T-cell (primary cell): Measurements from ENCODE around the gene GSTT2B. TPM values are rescaled to one million over a fixed set of nuclear protein-coding genes. Genes with fewer than 3 reads are reported as not detected.
A peak's percentile ranks its signal among the peaks of the same experiment; 100 is the strongest.
"Not testable (repeated sequence)": the region's sequence is repeated elsewhere in the genome, so short reads cannot be mapped to it uniquely, and the experiment has no call there.

ENCODE experiments used
- ATAC-seq, 4 experiments: fragments of 200-7000 bp in 3 of 4; fragments of 150-1000 bp in 1 of 4; cut with Tn5 transposase; replicated peaks in 1 of 4; 1 replicate in 3 of 4; 2 replicates in 1 of 4; pipeline ENCODE4 v1.10.0; 2021; ENCODE audit warnings: moderate library complexity in 3 of 4, mild to moderate bottlenecking in 2 of 4, moderate number of reproducible peaks in 1 of 4
- CTCF ChIA-PET, 2 donors: fragments of 300-600 bp; sonication (Branson Sonifier 250); formaldehyde crosslinking; loops; one replicate each; lab custom pipeline; 2022; ENCODE audit warnings: antibody characterized with exemption in 2 of 2; lab: Charles Lee
- POLR2A ChIA-PET, 2 donors: fragments of 300-600 bp; sonication (Branson Sonifier 250); formaldehyde crosslinking; loops; one replicate each; lab custom pipeline; 2022; ENCODE audit warnings: antibody characterized with exemption in 2 of 2; lab: Charles Lee
- DNase-seq, 35 experiments: peaks; one replicate each; pipeline versions ENCODE4 v3.0.0 to v3.0.0-alpha.2; 2013 to 2023
- H3K27ac ChIP-seq: one replicate; pipeline ENCODE4 v1.5.1; 2013; ENCODE audit warnings: low read length
- H3K27me3 ChIP-seq, 2 experiments: replicated peaks in 1 of 2; 1 replicate in 1 of 2; 2 replicates in 1 of 2; pipeline versions ENCODE4 v1.6.1 to v1.7.0; 2013; ENCODE audit warnings: low read length in 1 of 2, mixed read lengths in 1 of 2; ENCODE audit not compliant: control insufficient read depth in 2 of 2, insufficient read depth in 2 of 2; ENCODE audit errors: extremely low read depth in 1 of 2
- H3K36me3 ChIP-seq, 2 donors: 1 replicate in 1 of 2; 2 replicates in 1 of 2; pipeline versions ENCODE4 v1.6.1 to v1.7.0; 2013; ENCODE audit warnings: low read length in 1 of 2; ENCODE audit not compliant: control insufficient read depth in 2 of 2, insufficient read depth in 1 of 2; ENCODE audit errors: extremely low read depth in 1 of 2
- H3K4me1 ChIP-seq, 2 experiments: 1 replicate in 1 of 2; 2 replicates in 1 of 2; pipeline versions ENCODE4 v1.6.1 to v1.7.0; 2013; ENCODE audit warnings: low read length in 2 of 2, mixed read lengths in 1 of 2; ENCODE audit not compliant: insufficient read depth in 2 of 2, control insufficient read depth in 1 of 2; ENCODE audit errors: extremely low read depth in 1 of 2
- H3K4me3 ChIP-seq, 2 donors: 1 replicate in 1 of 2; 2 replicates in 1 of 2; pipeline versions ENCODE4 v1.5.1 to v1.7.0; 2013; ENCODE audit warnings: mild to moderate bottlenecking in 2 of 2, low read length in 1 of 2, moderate library complexity in 1 of 2; ENCODE audit not compliant: control insufficient read depth in 1 of 2; ENCODE audit errors: extremely low read depth in 1 of 2
- H3K9me3 ChIP-seq: 2 replicates; pipeline ENCODE4 v1.7.0; 2013
- H3K27ac Mint-ChIP-seq, 2 donors: one replicate each; pipeline ENCODE4 v1.8.0; 2020 to 2021; ENCODE audit warnings: mild to moderate bottlenecking in 2 of 2, mixed read lengths in 2 of 2
- H3K27me3 Mint-ChIP-seq, 2 donors: one replicate each; pipeline ENCODE4 v1.8.0; 2021 to 2022; ENCODE audit warnings: mixed read lengths in 2 of 2
- H3K36me3 Mint-ChIP-seq: one replicate; pipeline ENCODE4 v1.8.0; 2021; ENCODE audit warnings: mixed read lengths
- H3K4me1 Mint-ChIP-seq, 3 donors: one replicate each; pipeline ENCODE4 v1.8.0; 2020 to 2022; ENCODE audit warnings: mixed read lengths in 3 of 3, mild to moderate bottlenecking in 1 of 3
- H3K4me3 Mint-ChIP-seq, 3 donors: one replicate each; pipeline ENCODE4 v1.8.0; 2020 to 2022; ENCODE audit warnings: mild to moderate bottlenecking in 3 of 3, mixed read lengths in 3 of 3, moderate library complexity in 3 of 3
- H3K9me3 Mint-ChIP-seq, 3 donors: one replicate each; pipeline ENCODE4 v1.8.0; 2020 to 2022; ENCODE audit warnings: mixed read lengths in 3 of 3
- WGBS: methylation state at CpG from one replicate; pipeline ENCODE4 v1.1.5; 2013; ENCODE audit warnings: missing lambda C conversion rate; ENCODE audit not compliant: insufficient coverage; 5-methylcytosine and 5-hydroxymethylcytosine counted together
- total RNA-seq, 35 experiments: library from RNA in 6 of 35; stranded (reverse) in 6 of 35; fragments of 120-200 nt in 1 of 35; gene quantifications; one replicate each; pipeline versions ENCODE4 v1.2.1 to v1.2.4 and lab custom pipeline; 2013 to 2026

Gene GSTT2B
- total RNA-seq, 5 donors from 2014 or later (not counting 1 experiment from before 2014, with no cell fraction given) = not detected

- CTCF ChIA-PET = not testable (repeated sequence)
Observed at GRCh38 chr22:23940166-23940565, 20.8 kb downstream of the GSTT2B start.

GRCh38 chr22:23939017-23939357 is 22.0 kb downstream of the GSTT2B start:
- no peak for DNase-seq
- Mint-ChIP-seq H3K36me3 (no peaks in the 10 kb centered on the region), H3K9me3 (no peaks in the 10 kb centered on the region), H3K4me3 (no peak overlapping the region), H3K4me1 (peaks cover 0 to 4% (median 0%) of the 10 kb centered on the region in 3 donors), H3K27ac (no peak overlapping the region), H3K27me3 (peaks cover 3 to 4% of the 10 kb centered on the region in 2 donors)
- ATAC-seq = no peak
- CTCF ChIA-PET = no interaction called here
- H3K27me3 ChIP-seq = peaks cover 0 to 2% of the 10 kb centered on the region in 2 experiments
- no peak overlapping the region for H3K27ac ChIP-seq
- H3K4me3 ChIP-seq = no peak overlapping the region
- H3K9me3 ChIP-seq = no peaks in the 10 kb centered on the region
- no peaks in the 10 kb centered on the region for H3K36me3 ChIP-seq
- POLR2A ChIA-PET = no interaction called here
- H3K4me1 ChIP-seq = no peaks in the 10 kb centered on the region
- WGBS = 48% methylated on average over 3 of the region's 3 CpGs

More at GRCh38 chr22:23940166-23940565, 20.8 kb downstream of the GSTT2B start:
- H3K27me3 ChIP-seq, H3K27ac ChIP-seq, H3K4me1 ChIP-seq, H3K9me3 Mint-ChIP-seq, H3K4me1 Mint-ChIP-seq, H3K9me3 ChIP-seq, H3K4me3 ChIP-seq, H3K4me3 Mint-ChIP-seq, H3K36me3 Mint-ChIP-seq, H3K27me3 Mint-ChIP-seq, H3K36me3 ChIP-seq, H3K27ac Mint-ChIP-seq, DNase-seq, POLR2A ChIA-PET, ATAC-seq: not testable (repeated sequence)
- WGBS = no CpG with 5 or more reads among the region's 14 CpGs

DNA sequence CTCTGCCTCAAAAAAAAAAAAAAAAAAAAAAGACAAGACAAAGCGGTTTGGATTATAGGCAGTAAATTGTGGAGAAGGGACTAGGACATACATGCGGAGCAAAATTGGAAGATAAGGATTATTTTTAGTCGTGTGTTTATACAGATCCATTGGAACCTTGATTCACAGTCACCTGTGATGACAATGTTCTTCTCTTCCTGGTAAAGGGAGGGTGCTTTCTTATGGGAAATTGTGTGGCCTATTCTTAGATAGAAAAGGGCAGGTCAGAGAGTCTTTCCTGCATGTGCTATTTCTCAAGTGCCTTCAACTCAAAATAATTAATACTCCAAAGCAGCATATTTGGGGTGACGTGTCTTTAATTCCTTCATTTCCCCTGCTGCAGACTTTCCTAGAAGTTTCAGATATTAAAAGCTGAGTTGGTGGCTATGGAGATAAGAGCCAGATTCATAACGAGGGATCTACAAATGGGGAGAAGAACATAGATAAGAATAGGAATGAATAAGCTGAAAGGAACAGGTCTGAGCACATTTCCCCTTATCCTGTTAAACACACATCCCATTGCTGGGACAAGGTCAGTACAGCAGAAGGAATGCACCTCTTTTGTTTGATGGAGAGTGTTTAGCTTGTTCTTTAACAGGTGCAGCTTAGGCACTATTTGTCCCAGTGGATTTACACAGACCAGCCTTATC is 22.5 kb downstream of the GSTT2B start:
- Histone ChIP-seq H3K9me3 (no peaks in the 10 kb centered on the region), H3K27ac (no peak overlapping the region), H3K36me3 (no peaks in the 10 kb centered on the region), H3K4me1 (no peaks in the 10 kb centered on the region), H3K4me3 (no peak overlapping the region), H3K27me3 (peaks cover 0 to 2% of the 10 kb centered on the region in 2 experiments)
- ATAC-seq (no peak), DNase-seq (no peak)
- 96% methylated on average over 3 of the region's 5 CpGs for WGBS
- no peak overlapping the region for H3K4me3 Mint-ChIP-seq
- H3K4me1 Mint-ChIP-seq = peaks cover 0 to 4% (median 0%) of the 10 kb centered on the region in 3 donors
- POLR2A ChIA-PET = no interaction called here
- H3K9me3 Mint-ChIP-seq = no peaks in the 10 kb centered on the region
- H3K36me3 Mint-ChIP-seq = no peaks in the 10 kb centered on the region
- no peak overlapping the region for H3K27ac Mint-ChIP-seq
- CTCF ChIA-PET = no interaction called here
- peaks cover 3 to 4% of the 10 kb centered on the region in 2 donors for H3K27me3 Mint-ChIP-seq

- peaks cover 0 to 47% of the 10 kb centered on the region in 2 donors for H3K36me3 ChIP-seq
- peaks cover 12 to 16% of the 10 kb centered on the region in 2 donors for H3K27me3 Mint-ChIP-seq
- no peak overlapping the region for H3K4me3 Mint-ChIP-seq
- no peak for DNase-seq
- no peak overlapping the region for H3K27ac Mint-ChIP-seq
- no peaks in the 10 kb centered on the region for H3K4me1 ChIP-seq
- POLR2A ChIA-PET = no interaction called here
- H3K36me3 Mint-ChIP-seq = no peaks in the 10 kb centered on the region
- H3K9me3 Mint-ChIP-seq = peaks cover 7 to 14% (median 11%) of the 10 kb centered on the region in 3 donors
- no peak overlapping the region for H3K27ac ChIP-seq
- CTCF ChIA-PET = no interaction called here
- ATAC-seq = no peak
- no peak overlapping the region for H3K4me3 ChIP-seq
- H3K27me3 ChIP-seq = peaks cover 0 to 18% of the 10 kb centered on the region in 2 experiments
- peaks cover 2% of the 10 kb centered on the region for H3K9me3 ChIP-seq
- H3K4me1 Mint-ChIP-seq = peaks cover 0 to 2% (median 0%) of the 10 kb centered on the region in 3 donors
- WGBS = 81% methylated on average over 10 of the region's 14 CpGs
Observed at GRCh38 chr22:23926561-23926960, 34.4 kb downstream of the GSTT2B start.

DNA sequence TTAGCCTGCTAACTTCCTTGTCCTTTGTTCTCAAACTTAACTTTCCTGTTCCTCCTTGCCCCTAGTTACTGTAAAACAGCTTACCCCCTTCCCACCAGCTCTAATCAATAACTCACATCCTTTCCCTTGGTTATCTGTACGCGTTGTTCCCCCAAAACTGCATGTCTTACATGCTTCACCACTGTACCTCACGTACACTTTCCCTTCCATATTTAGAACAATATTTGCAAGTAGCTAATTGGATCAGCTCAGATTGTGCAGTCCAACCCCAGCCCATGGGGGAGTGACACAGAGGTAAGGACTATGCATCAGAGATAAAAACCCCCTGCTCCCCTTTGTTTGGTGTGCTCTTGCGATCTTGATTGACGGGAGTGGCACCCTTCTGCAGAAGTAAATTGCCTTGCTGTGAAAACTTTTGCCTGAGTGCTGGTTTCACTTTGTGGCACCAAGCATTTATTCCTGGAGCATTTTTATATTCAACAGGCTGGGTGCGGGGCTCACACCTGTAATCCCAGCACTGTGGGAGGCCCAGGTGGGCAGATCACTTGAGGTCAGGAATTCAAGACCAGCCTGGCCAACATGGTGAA is 35.9 kb downstream of the GSTT2B start:
- Mint-ChIP-seq H3K9me3 (peaks cover 7 to 11% (median 10%) of the 10 kb centered on the region in 3 donors), H3K27ac (no peak overlapping the region)
- CTCF ChIA-PET = interaction anchor here (0.6 kb wide), 3 partner anchors 8 to 750 kb away, joined by 3 read pairs; no protein-coding TSS in a partner anchor

GRCh38 chr22:23922921-23923320 is 38.1 kb downstream of the GSTT2B start:
- Histone ChIP-seq H3K27ac (no peak overlapping the region), H3K4me3 (no peak overlapping the region), H3K4me1 (no peaks in the 10 kb centered on the region), H3K9me3 (peaks cover 2% of the 10 kb centered on the region), H3K27me3 (peaks cover 0 to 8% of the 10 kb centered on the region in 2 experiments), H3K36me3 (peaks cover 0 to 46% of the 10 kb centered on the region in 2 donors)
- H3K4me1 Mint-ChIP-seq = peaks cover 0 to 2% (median 0%) of the 10 kb centered on the region in 3 donors
- no peaks in the 10 kb centered on the region for H3K36me3 Mint-ChIP-seq
- peaks cover 4 to 6% of the 10 kb centered on the region in 2 donors for H3K27me3 Mint-ChIP-seq
- POLR2A ChIA-PET = no interaction called here
- H3K4me3 Mint-ChIP-seq = no peak overlapping the region
- peaks cover 7 to 11% (median 10%) of the 10 kb centered on the region in 3 donors for H3K9me3 Mint-ChIP-seq
- CTCF ChIA-PET = no interaction called here
- WGBS = no CpG with 5 or more reads among the region's 2 CpGs
- no peak for ATAC-seq
- DNase-seq = peak in 1 of 35 experiments; percentile 0
- H3K27ac Mint-ChIP-seq = no peak overlapping the region

More for the DNA sequence above, 35.9 kb downstream of the GSTT2B start:
- no peak overlapping the region for H3K27ac ChIP-seq
- ATAC-seq (no peak), DNase-seq (peak in 1 of 35 experiments; percentile 1)
- H3K27me3 ChIP-seq = peaks cover 0 to 16% of the 10 kb centered on the region in 2 experiments
- H3K4me1 Mint-ChIP-seq = peaks cover 0 to 2% (median 0%) of the 10 kb centered on the region in 3 donors
- H3K4me3 ChIP-seq = no peak overlapping the region
- no peaks in the 10 kb centered on the region for H3K36me3 Mint-ChIP-seq
- H3K4me1 ChIP-seq = no peaks in the 10 kb centered on the region
- 96% methylated on average over 5 of the region's 6 CpGs for WGBS
- H3K4me3 Mint-ChIP-seq = no peak overlapping the region
- H3K36me3 ChIP-seq = peaks cover 0 to 46% of the 10 kb centered on the region in 2 donors
- peaks cover 2% of the 10 kb centered on the region for H3K9me3 ChIP-seq
- peaks cover 7 to 10% of the 10 kb centered on the region in 2 donors for H3K27me3 Mint-ChIP-seq
- POLR2A ChIA-PET = no interaction called here
